ENCODE results near the gene PGF.

- TF ChIP-seq ZFX (IDR thresholded peaks at IDR 0.05) (no peak), POLR2AphosphoS5 (IDR thresholded peaks at IDR 0.05; ENCODE audit: low read depth, low read length) (no peak)
These were observed 62.7 kb downstream of the PGF start for GRCh38 chr14:74892745-74893144.
